Renal cortical epithelial cell (primary cell): ENCODE data around the gene USH1C. TPM values are rescaled to one million over a fixed set of nuclear protein-coding genes. Genes with fewer than 3 reads are reported as not detected.
A peak's percentile ranks its signal among the peaks of the same experiment; 100 is the strongest.

ENCODE experiments used
- DNase-seq: peaks from one replicate; pipeline ENCODE4 v3.0.0-alpha.2; 2011; ENCODE audit warnings: low read depth
- total RNA-seq: library from RNA; depleted of rRNA; stranded (reverse); fragments of >200 nt; gene quantifications from 2 replicates; pipeline ENCODE4 v1.2.3, GENCODE V29; 2014

The USH1C gene
- total RNA-seq, 1 donor from 2014 or later, result 3.2 TPM

GRCh38 chr11:17547051-17547577, 2.9 kb upstream of the USH1C start, which contains the start of gene OTOG:
Gene OTOG (plus strand): TSS chr11:17547259. CDS start chr11:17547373, 114 bp downstream.
- DNase-seq, result no peak

- no peak for DNase-seq
Measured at GRCh38 chr11:17546240-17546639, 2.0 kb upstream of the USH1C start.

- DNase-seq, result no peak
Measured at GRCh38 chr11:17543574-17544180, 539 bp downstream of the USH1C start.

GRCh38 chr11:17543041-17543440, 1.2 kb downstream of the USH1C start:
- DNase-seq, result no peak

GRCh38 chr11:17542249-17542648, 2.0 kb downstream of the USH1C start:
- DNase-seq, result peak; percentile 50

- DNase-seq, result peak; percentile 88
Measured at GRCh38 chr11:17541330-17541885, 2.8 kb downstream of the USH1C start.

GRCh38 chr11:17540807-17541206, 3.4 kb downstream of the USH1C start:
- no peak for DNase-seq

- no peak for DNase-seq
Measured at GRCh38 chr11:17538731-17539130, 5.5 kb downstream of the USH1C start.

- no peak for DNase-seq
Measured at GRCh38 chr11:17538054-17538453, 6.2 kb downstream of the USH1C start.

GRCh38 chr11:17537261-17537660, 7.0 kb downstream of the USH1C start:
- DNase-seq, result no peak

- DNase-seq, result no peak
Measured at GRCh38 chr11:17535488-17535887, 8.7 kb downstream of the USH1C start.

GRCh38 chr11:17533778-17534415, 10.3 kb downstream of the USH1C start:
- no peak for DNase-seq

- no peak for DNase-seq
Measured at GRCh38 chr11:17533341-17533740, 10.9 kb downstream of the USH1C start.

GRCh38 chr11:17532784-17533183, 11.4 kb downstream of the USH1C start:
- DNase-seq, result no peak

- DNase-seq, result peak; percentile 50
Measured at GRCh38 chr11:17531636-17532113, 12.5 kb downstream of the USH1C start.

GRCh38 chr11:17531071-17531600, 13.1 kb downstream of the USH1C start:
- no peak for DNase-seq

GRCh38 chr11:17529844-17530185, 14.4 kb downstream of the USH1C start:
- DNase-seq, result no peak

GRCh38 chr11:17528906-17529843, 15.0 kb downstream of the USH1C start:
- no peak for DNase-seq

GRCh38 chr11:17528181-17528691, 16.0 kb downstream of the USH1C start:
- DNase-seq, result peak; percentile 19

- DNase-seq, result no peak
Measured at GRCh38 chr11:17527628-17527995, 16.6 kb downstream of the USH1C start.

- DNase-seq, result peak; percentile 40
Measured at GRCh38 chr11:17526931-17527627, 17.1 kb downstream of the USH1C start.
